GM18868 (cell line): Measurements from ENCODE around the gene ARG1.
A peak's percentile ranks its signal among the peaks of the same experiment; 100 is the strongest.

Experiments
- ATAC-seq: cut with Tn5 transposase; IDR thresholded peaks from one replicate; pipeline ENCODE4 v1.9.1; 2021; ENCODE audit warnings: mild to moderate bottlenecking, moderate library complexity; ENCODE audit not compliant: unreplicated experiment

The ARG1 gene

DNA sequence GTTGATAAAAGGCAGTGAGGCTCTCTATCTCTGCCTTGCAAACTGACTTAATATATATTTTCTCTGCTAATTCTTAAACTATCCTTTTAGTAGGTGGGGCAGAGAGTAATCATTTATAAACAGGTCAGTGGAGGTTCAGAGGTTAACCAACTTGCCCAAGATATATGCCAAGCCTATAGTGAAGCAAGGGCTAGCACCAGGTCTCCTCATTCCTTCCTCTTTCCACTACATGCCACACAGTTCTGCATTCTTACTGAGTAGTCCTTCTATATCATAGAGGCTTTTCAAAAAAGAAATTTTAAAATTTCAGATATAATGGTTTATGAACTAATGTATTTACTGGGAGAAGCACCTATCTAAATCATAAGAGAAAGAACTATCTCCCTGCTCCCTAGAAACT is 8.5 kb downstream of the ARG1 start:
- ATAC-seq = no peak

DNA sequence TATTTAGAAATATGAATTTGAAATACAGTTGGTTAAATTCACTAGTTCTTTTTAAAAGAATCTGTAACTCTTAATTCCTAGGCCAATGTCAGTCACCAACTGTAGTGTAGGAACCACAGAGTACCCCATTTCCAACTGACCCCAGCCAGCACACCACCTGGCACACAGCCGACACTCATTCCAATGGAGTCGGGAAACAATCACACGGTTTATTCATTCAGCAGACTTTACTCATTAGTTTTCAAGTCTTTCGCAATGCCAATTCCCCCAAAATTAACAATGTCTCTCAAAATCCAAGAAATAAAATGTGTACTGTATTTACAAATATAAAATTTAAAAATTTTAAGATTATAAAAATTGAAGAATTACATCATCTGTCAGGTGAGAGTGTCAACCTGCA is 13.5 kb downstream of the ARG1 start:
- ATAC-seq = no peak

DNA sequence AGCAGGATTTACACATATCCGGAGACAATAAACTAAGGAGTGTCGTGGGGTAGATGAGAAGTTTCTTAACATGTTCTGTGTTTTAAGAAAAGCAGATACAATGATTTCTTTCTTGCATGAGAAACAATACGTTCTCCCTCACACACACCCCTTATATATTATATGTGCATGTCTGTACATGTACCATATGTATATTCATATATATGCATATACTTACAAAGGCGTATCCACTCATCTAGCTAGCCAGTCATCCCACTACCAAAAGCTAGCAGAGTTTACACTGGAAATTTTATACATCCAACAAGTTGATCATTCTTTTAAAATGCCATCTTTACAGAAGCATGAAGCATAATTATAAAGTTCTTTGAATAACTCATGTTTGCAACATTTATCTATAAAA is 14.9 kb downstream of the ARG1 start:
- ATAC-seq = no peak

DNA sequence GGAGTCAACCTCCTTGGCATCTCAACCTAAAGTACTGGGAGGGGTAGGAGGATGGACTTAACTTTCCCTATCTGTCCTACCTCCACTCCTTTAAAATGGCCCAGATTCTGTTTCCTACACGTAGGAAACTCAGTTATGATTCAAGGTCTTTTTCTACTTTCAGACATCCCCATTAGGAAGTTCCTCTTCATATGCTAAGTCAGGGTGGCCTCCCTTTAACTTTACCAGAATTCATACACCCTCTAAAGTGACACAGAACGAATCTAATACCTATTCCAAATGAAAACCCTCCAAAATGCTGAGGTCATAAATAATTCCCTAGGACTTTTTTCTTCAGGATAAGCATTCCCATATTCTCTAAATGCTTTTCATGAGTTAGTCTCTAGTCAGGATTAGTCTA is 15.6 kb downstream of the ARG1 start:
- no peak for ATAC-seq

DNA sequence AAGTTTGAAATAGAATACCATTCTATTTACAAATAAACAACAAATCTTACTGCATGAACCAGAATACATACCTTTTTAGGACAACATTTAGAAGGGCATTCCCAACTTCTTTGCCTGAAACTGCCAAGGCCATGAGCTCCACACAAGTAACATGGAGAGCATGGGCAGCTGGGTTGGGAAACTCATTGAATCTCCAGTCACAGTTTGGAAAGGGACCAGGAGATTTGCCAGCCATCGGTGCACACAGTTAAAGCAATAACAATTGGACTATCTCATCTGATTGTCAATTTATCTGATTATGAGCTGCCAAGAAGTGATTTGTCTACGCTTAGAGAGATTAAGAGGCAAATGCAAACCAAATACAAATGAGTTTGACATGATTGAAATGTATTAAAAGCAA is 19.9 kb downstream of the ARG1 start:
- ATAC-seq = no peak

DNA sequence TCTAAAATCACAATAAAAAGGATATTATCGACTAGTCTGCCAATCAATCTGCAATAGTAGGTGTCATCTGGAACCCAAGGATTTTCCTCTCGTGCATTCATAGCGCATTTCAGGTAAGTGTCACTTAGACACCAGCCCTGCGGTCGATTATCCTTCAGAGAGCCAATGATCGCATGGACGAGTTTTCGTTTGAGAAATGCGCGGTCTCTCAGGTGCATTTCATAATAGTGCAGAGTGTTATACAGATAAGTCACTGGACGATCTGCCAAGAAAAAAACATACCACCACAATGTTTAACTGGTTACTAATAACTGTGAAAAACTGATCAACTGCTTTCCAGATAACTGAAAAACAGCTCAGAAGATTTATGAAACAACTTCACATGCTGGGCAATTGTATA is 21.0 kb downstream of the ARG1 start:
- ATAC-seq = no peak

DNA sequence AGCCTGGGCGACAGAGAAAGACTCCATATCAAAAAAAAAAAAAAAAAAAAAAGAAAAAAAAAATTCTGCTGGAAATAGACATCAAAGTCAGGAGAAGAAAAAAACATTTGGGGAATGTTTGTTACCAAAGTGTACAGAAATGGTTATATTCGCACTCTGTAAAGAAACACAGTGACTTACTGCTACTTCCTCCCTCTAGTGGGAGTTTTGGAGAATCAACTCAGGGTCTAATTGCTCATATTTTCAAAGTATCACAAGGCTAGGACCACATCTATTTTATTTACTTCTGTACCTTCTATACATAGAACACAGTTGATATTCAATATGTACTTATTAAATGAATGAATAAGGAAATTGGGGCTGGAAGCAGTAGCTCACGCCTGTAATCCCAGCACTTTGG is 24.4 kb downstream of the ARG1 start:
- no peak for ATAC-seq

DNA sequence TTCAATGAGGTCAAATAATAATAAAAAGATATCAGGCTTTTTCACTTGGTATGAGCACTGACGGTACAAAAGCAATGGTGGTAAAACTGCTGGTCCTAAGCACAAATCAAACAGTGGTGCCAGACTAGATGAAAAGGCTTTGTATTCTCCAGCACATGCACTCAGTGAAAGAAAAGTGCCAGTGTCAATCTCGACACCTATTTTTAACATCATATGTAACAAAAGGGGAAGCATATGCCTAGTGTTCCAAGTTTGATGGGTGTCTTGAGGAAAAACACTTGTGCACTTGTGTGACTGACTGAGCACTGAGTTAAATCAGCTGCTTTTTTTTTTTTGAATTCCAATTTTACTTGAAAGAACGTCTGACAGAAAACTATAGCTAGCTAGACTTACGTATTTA is 27.7 kb downstream of the ARG1 start:
- no peak for ATAC-seq

DNA sequence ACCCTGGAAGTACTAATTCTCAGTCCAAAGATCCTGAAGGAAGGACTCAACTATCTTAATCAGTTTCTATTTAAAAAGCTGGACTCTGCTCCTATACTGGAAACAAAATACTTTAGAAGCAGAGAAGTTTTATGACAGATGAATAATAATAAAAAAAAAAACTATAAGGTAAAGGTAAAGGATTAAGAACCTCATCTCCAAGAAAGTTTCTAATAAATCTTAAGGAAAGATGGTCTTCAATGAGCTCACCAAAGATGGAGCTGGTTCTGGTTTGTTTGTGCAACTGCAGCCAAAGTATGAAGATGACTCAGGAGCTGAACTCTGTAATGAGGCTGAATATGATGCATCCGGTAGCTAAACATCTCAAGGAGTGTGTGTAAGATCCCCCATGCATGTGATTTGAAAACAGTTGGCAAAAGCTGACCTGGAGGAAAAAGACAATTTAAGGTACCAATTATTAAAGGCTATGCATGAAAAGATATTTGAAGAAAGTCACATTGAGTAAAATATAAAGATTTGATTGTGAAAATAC is 29.8 kb downstream of the ARG1 start:
- no peak for ATAC-seq

DNA sequence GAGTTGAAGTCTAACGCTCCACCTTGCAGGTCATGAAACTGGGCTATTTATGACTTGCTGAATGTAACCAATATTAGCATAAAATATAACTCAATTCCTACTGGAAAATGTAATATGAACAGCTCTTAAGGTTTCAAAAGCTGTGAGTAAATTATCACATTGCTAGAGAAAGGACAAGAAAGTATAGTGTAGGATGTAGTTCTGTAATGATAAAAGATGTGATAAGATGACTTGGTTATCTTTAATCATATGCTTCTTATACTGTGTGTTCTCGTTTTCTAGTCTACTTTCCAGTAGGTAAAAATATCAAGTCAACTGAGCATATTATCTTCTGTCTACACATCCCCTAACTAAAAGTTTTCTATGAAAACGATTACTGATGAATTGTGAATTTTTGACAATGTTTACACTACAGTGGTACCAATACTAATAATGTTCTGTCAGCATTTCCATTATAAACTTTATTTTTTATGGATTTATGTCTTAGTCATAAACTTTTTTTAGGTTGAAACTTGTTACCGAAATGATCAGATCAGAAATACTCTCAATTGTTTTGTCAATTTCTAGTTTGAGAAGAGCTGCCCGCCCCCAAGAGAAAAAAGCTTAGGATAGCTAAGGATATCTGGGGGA is 40.4 kb downstream of the ARG1 start:
- no peak for ATAC-seq

DNA sequence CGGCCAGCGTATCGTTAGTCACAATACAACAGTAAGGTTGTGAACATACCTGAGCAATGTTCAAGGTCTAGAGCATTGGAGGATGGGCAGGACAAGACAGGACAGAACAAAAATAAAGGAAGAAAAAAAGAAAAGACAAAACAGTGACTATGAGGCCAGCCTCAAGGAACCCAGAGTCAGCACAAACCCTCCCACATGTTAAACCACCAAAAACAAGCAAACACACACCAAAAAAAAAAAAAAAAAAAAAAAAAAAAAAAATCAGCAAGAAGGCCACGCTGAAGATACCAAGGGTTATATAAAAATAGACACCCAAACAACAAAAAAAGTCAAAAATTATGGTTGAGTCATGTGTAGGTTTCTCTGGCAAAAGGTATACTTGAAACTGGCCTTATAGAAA is 42.2 kb downstream of the ARG1 start:
- ATAC-seq = no peak

DNA sequence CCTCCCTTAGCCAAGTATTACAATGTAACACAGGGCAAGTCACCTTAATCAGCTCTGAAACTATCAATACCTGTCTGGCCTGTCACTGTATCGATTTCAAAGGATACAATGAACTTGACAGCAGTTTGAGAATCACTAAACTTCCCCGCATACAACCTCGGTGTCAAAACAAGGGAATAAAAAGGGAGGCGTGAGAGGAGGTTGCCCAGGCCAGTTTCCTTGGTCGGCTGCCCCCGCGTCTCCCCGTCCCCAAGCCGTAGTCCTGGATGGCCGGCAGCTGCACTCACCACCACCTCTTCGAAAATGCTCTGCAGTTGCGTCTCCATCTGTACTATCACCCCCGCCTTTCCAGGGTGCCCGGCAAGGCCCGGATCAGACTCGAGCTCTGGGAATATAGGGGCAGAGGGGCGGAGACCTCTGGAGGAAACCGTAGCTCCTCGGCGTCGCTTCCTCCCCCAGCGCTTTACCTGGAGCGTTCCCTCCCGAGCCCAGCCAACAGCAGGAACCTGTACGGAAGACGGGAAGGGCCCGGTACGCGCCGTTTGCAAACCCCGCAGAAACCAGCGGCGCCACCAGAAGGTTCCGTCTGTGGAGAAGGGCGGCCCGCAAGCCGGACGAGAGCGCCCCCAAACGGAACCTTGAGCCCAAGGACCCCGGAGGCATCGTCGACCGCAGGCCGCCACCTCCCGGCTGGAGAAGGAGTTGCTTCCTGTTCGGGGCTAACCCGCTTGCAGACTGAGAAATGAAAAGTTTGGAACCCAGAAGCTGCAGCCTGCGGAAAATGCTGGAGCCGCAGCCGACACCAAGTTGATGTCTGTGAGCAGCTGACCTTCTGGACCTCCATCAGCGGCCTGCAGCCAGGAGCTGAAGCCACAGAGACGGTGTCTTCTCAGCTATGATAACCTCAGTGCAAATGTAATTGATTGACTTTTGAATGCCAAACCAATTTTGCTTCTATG is 55.0 kb downstream of the ARG1 start, which contains the start of gene MED23:
Gene MED23 (minus strand): TSS at position 519 of the 959 bp plus-strand sequence. CDS start 193 bp downstream, at position 326.
- ATAC-seq = peak; percentile 96

DNA sequence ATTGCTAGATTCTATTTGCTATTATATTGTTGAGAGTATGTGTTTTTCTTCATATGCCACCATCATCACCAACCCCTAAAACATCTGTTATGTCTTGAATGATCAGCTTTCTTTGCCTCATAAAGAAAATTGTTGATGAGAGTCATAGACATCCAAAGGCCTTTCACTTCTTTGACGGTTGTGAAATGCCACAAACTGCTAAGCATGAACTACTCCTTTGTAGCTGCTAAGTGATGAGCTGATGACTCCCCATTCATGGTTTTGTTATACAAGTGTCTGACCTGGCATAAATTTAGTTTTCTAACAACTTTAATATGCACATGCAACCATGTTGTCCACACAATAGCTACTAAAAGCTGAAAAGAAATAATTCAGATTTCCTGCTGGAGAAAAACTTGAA is 55.7 kb downstream of the ARG1 start:
- ATAC-seq = no peak

DNA sequence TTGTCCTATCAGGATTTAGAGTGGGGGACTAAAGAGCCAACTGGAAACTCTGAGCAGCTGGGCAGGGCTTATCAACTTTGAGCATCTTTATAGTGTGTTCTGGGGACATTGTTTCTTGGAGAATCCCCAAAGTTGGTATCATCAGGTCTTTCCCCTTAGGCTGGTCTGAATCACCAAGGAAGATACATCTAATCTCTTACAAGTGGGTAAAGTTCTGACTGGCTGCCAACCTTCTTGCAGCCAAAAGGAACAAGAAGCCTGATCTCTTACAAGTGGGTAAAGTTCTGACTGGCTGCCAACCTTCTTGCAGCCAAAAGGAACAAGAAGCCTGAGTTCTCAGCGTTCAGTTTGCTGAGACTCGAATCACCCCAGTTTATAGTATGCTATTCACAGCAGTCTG is 56.6 kb downstream of the ARG1 start:
- no peak for ATAC-seq

DNA sequence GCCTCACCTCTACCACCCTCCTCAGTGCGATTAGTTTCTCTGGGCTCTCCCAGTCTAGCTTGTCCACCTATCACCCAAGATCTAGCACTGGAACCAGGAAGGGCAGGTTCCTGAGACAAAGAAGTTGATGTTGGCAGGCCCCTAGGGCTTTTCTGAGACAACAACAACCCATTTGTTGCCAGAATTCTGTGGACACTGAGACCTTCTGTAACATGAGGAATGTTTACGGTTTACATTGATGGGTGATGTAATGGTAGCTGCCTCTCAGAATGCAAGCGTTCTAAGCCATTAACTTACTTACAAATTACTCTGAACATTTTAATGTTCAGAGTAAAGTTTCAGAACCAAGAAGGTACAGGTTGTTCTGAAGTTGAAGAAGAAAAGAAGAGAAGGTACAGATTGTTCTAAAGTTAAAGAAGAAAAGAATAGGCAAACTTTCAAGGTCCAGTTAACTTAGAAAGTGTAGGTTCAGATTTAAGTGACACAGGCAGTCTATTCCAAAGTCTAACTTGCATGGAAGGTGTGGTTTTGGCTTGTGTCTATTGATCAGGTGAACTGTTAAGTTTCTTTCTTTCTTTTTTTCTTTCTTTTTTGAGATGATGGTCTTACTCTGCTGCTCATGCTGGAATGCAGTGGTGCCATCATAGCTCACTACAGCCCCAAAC is 58.7 kb downstream of the ARG1 start:
- no peak for ATAC-seq
